Fibroblast of the aortic adventitia (primary cell): ENCODE data around the gene GET4. TPM values are rescaled to one million over a fixed set of nuclear protein-coding genes. Genes with fewer than 3 reads are reported as not detected.
"Not testable (repeated sequence)": the region's sequence is repeated elsewhere in the genome, so short reads cannot be mapped to it uniquely, and the experiment has no call there.

Experiments
- DNase-seq: peaks from one replicate; pipeline ENCODE4 v3.0.0-alpha.2; 2010; ENCODE audit warnings: low read depth
- H3K4me3 ChIP-seq: 2 replicates; pipeline ENCODE4 v1.5.1; 2011; ENCODE audit warnings: low read depth, mild to moderate bottlenecking, control low read depth, low read length, moderate library complexity
- CTCF ChIP-seq: IDR thresholded peaks from 2 replicates; pipeline ENCODE4 v1.5.1; 2011; ENCODE audit warnings: mild to moderate bottlenecking, low read length, control low read depth, inconsistent platforms; ENCODE audit not compliant: insufficient read depth
- total RNA-seq: library from RNA; depleted of rRNA; stranded (reverse); fragments of >200 nt; gene quantifications from 2 replicates; pipeline ENCODE4 v1.2.3, GENCODE V29; 2012; ENCODE audit warnings: low replicate concordance

The GET4 gene
- total RNA-seq, 1 donor = 14.2 TPM

GRCh38 chr7:919924-920341 is 43.6 kb downstream of the GET4 start:
- no peak overlapping the region for H3K4me3 ChIP-seq

GRCh38 chr7:920351-921070 is 44.2 kb downstream of the GET4 start:
- TF ChIP-seq CTCF = no peak
- no peak overlapping the region for H3K4me3 ChIP-seq
- DNase-seq = no peak

More at GRCh38 chr7:919924-920341, 43.6 kb downstream of the GET4 start:
- no peak for DNase-seq
- TF ChIP-seq CTCF = no peak

- DNase-seq = no peak
- no peak overlapping the region for H3K4me3 ChIP-seq
- no peak for TF ChIP-seq CTCF
These were observed 44.7 kb downstream of the GET4 start for GRCh38 chr7:921071-921461.

GRCh38 chr7:921581-922333 is 45.4 kb downstream of the GET4 start:
- DNase-seq = no peak
- TF ChIP-seq CTCF = no peak
- H3K4me3 ChIP-seq = no peak overlapping the region

GRCh38 chr7:922334-923107 is 46.2 kb downstream of the GET4 start:
- H3K4me3 ChIP-seq = no peak overlapping the region
- TF ChIP-seq CTCF = no peak
- DNase-seq = no peak

GRCh38 chr7:923108-924041 is 47.0 kb downstream of the GET4 start:
- no peak for DNase-seq
- no peak for TF ChIP-seq CTCF
- H3K4me3 ChIP-seq = no peak overlapping the region

- DNase-seq, H3K4me3 ChIP-seq: not testable (repeated sequence)
These were observed 47.7 kb downstream of the GET4 start for GRCh38 chr7:924042-924441.
